Liver (tissue), 9 donors: Measurements from ENCODE around the gene PCSK6. TPM values are rescaled to one million over a fixed set of nuclear protein-coding genes. Genes with fewer than 3 reads are reported as not detected.

Experiments
- DNase-seq: peaks from one replicate; pipeline ENCODE4 v3.0.0-alpha.2; 2017; ENCODE audit warnings: low spot score
- H3K27ac ChIP-seq, 2 donors: one replicate each; pipeline ENCODE4 v1.7.0; 2013; ENCODE audit warnings: inconsistent platforms in 2 of 2, low read length in 2 of 2, control low read depth in 1 of 2, low read depth in 1 of 2, mild to moderate bottlenecking in 1 of 2
- H3K27me3 ChIP-seq, 4 donors: one replicate each; pipeline versions ENCODE4 v1.6.1 to v1.7.0; 2013; ENCODE audit warnings: low read length in 3 of 4, inconsistent platforms in 1 of 4, mild to moderate bottlenecking in 1 of 4, moderate library complexity in 1 of 4; ENCODE audit not compliant: control insufficient read depth in 4 of 4, insufficient read depth in 4 of 4
- H3K36me3 ChIP-seq, 4 donors: one replicate each; pipeline versions ENCODE4 v1.6.1 to v1.7.0; 2013; ENCODE audit warnings: low read length in 3 of 4, mild to moderate bottlenecking in 3 of 4, low read depth in 1 of 4, moderate library complexity in 1 of 4; ENCODE audit not compliant: control insufficient read depth in 4 of 4, insufficient read depth in 3 of 4
- H3K4me1 ChIP-seq, 4 donors: one replicate each; pipeline versions ENCODE4 v1.6.1 to v1.7.0; 2013; ENCODE audit warnings: low read length in 3 of 4, mild to moderate bottlenecking in 3 of 4, moderate library complexity in 1 of 4; ENCODE audit not compliant: control insufficient read depth in 4 of 4, insufficient read depth in 4 of 4
- H3K4me3 ChIP-seq, 3 donors: one replicate each; pipeline versions ENCODE4 v1.6.1 to v1.7.0; 2013; ENCODE audit warnings: low read length in 3 of 3, control low read depth in 1 of 3, low read depth in 1 of 3, mild to moderate bottlenecking in 1 of 3
- H3K9ac ChIP-seq, 2 donors: one replicate each; pipeline ENCODE4 v1.7.0; 2013; ENCODE audit warnings: low read length in 2 of 2, mild to moderate bottlenecking in 2 of 2, moderate library complexity in 2 of 2, control low read depth in 1 of 2, low read depth in 1 of 2
- H3K9me3 ChIP-seq, 4 donors: one replicate each; pipeline versions ENCODE4 v1.6.1 to v1.7.0; 2013; ENCODE audit warnings: low read length in 3 of 4; ENCODE audit not compliant: control insufficient read depth in 4 of 4
- CTCF ChIP-seq: fragments of 150-350 bp; IDR thresholded peaks from 2 replicates; pipeline ENCODE4 v1.5.1; 2017; ENCODE audit warnings: improper control_type of control experiment, low read depth, low read length; ENCODE audit not compliant: missing input control
- HNF4A ChIP-seq, 2 donors: conservative IDR thresholded peaks; 2 replicates each; pipeline ENCODE4 v1.6.1; 2016; ENCODE audit warnings: antibody characterized with exemption in 2 of 2, mild to moderate bottlenecking in 2 of 2
- HNF4G ChIP-seq: IDR thresholded peaks from 2 replicates; pipeline ENCODE4 v1.6.1; 2016; ENCODE audit warnings: antibody characterized with exemption
- JUND ChIP-seq, 2 donors: IDR thresholded peaks; 2 replicates each; pipeline ENCODE4 v1.6.1; 2016; ENCODE audit warnings: antibody characterized with exemption in 2 of 2
- RAD21 ChIP-seq, 2 donors: IDR thresholded peaks; 2 replicates each; pipeline ENCODE4 v1.6.1; 2016; ENCODE audit warnings: antibody characterized with exemption in 2 of 2, mild to moderate bottlenecking in 2 of 2
- RXRA ChIP-seq, 2 donors: IDR thresholded peaks; 2 replicates each; pipeline ENCODE4 v1.6.1; 2017 to 2018; ENCODE audit warnings: antibody characterized with exemption in 2 of 2, mild to moderate bottlenecking in 1 of 2
- YY1 ChIP-seq: IDR thresholded peaks from 2 replicates; pipeline ENCODE4 v1.6.1; 2016; ENCODE audit warnings: antibody characterized with exemption, mild to moderate bottlenecking
- ZBTB33 ChIP-seq: IDR thresholded peaks from 2 replicates; pipeline ENCODE4 v1.6.1; 2016; ENCODE audit warnings: antibody characterized with exemption
- WGBS: extraction: QIAGEN DNeasy Blood & Tissue Kit; methylation state at CpG from one replicate; pipeline ENCODE4 v1.1.7; 2013; 5-methylcytosine and 5-hydroxymethylcytosine counted together
- polyA plus RNA-seq, 2 donors: library from polyadenylated mRNA; stranded (reverse) in 1 of 2; unstranded in 1 of 2; fragments of 200-250 nt in 1 of 2; fragments of >200 nt in 1 of 2; fragmentation: Nextera tagmentation in 1 of 2; extraction: Ambion mirVana in 1 of 2; gene quantifications; one replicate each; pipeline versions ENCODE4 v1.2.1 to v1.2.3, GENCODE V29; 2013 to 2015
- total RNA-seq, 2 donors: library from RNA; depleted of rRNA; stranded (reverse); fragments of >200 nt; gene quantifications; one replicate each; pipeline ENCODE4 v1.2.3, GENCODE V29; 2014
- TF ChIP-seq, protein P1 (sequence below): IDR thresholded peaks from 2 replicates; pipeline ENCODE4 v1.6.1; 2016; ENCODE audit warnings: antibody characterized with exemption
- donor health status: healthy.
- donor health status: healthy.
- donor health status: healthy.
- donor health status: healthy.
- donor health status: healthy.

The PCSK6 gene
- total and polyA plus RNA-seq, 4 donors: 94.8 to 398 (median 168) TPM

- peak; percentile 10 for TF ChIP-seq HNF4G
- no peak for TF ChIP-seq CTCF
- TF ChIP-seq HNF4A (conservative IDR thresholded peaks at IDR 0.05): peak; percentile 52 to 85
- peak; percentile 54 for TF ChIP-seq YY1
Observed at GRCh38 chr15:101499863-101500713, 10.6 kb upstream of the PCSK6 start (continued).

GRCh38 chr15:101498717-101499480 is 9.4 kb upstream of the PCSK6 start:
- DNase-seq: peak; percentile 31
- H3K4me3 ChIP-seq: no peak overlapping the region
- no peaks in the 10 kb centered on the region for H3K27me3 ChIP-seq
- peaks cover 2 to 44% (median 23%) of the 10 kb centered on the region in 4 donors for H3K4me1 ChIP-seq
- TF ChIP-seq, protein P1, sequence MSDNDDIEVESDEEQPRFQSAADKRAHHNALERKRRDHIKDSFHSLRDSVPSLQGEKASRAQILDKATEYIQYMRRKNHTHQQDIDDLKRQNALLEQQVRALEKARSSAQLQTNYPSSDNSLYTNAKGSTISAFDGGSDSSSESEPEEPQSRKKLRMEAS: no peak
- TF ChIP-seq RXRA (IDR thresholded peaks at IDR 0.05) (no peak), JUND (IDR thresholded peaks at IDR 0.05) (no peak), RAD21 (IDR thresholded peaks at IDR 0.05) (no peak), HNF4G (no peak), CTCF (no peak)
- 91% methylated on average over 14 of the region's 14 CpGs for WGBS
- H3K36me3 ChIP-seq: no peaks in the 10 kb centered on the region
- H3K27ac ChIP-seq: peak overlapping the region; percentile 83 to 89
- H3K9me3 ChIP-seq: no peaks in the 10 kb centered on the region
- peak overlapping the region; percentile 1 to 19 for H3K9ac ChIP-seq

DNA sequence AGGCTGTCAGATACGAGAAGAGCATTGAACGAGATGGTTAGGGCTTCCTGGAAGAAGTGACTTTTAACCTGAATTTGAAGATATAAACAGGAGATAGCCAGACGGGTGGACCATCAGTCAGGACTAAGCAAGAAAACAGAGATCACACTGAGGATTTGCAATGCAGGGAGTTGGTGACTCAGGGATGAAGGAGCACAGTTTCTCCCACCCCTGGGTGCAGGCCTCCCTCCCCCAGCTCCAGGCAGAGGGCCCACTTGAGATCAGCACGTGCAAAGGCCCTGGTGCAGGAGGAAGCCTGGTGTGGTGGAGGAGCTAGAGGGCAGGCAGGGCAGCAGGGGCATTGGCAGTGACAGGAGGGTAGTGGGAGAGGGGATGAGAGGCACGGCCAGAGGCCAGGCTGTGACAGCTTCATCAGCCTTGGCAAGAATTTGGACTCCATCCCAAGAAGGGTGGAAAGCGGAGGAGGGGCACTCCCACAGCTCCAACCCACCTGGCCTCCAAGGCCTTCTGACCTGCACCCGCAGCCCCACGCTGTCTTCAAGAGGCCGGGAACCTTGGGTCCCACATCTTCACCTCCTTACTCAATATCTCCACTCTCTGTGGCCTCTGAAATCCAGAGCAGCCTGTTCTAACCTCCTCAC is 8.7 kb upstream of the PCSK6 start:
- no peaks in the 10 kb centered on the region for H3K9me3 ChIP-seq
- peaks cover 2 to 44% (median 23%) of the 10 kb centered on the region in 4 donors for H3K4me1 ChIP-seq
- 91% methylated on average over 9 of the region's 9 CpGs for WGBS
- H3K27ac ChIP-seq: no peak overlapping the region
- H3K36me3 ChIP-seq: no peaks in the 10 kb centered on the region
- no peak overlapping the region for H3K9ac ChIP-seq
- no peak for TF ChIP-seq ZBTB33
- TF ChIP-seq CTCF: no peak
- no peak for TF ChIP-seq JUND (IDR thresholded peaks at IDR 0.05)
- TF ChIP-seq RAD21 (IDR thresholded peaks at IDR 0.05): no peak
- no peak overlapping the region for H3K4me3 ChIP-seq
- no peaks in the 10 kb centered on the region for H3K27me3 ChIP-seq
- no peak for DNase-seq
